HG03108 (cell line): ENCODE results near the gene IQGAP2.
"Not testable (repeated sequence)": the region's sequence is repeated elsewhere in the genome, so short reads cannot be mapped to it uniquely, and the experiment has no call there.

Experiments
- ATAC-seq: cut with Tn5 transposase; IDR thresholded peaks from one replicate; pipeline ENCODE4 v1.9.1; 2021; ENCODE audit warnings: moderate library complexity; ENCODE audit not compliant: unreplicated experiment

The IQGAP2 gene

DNA sequence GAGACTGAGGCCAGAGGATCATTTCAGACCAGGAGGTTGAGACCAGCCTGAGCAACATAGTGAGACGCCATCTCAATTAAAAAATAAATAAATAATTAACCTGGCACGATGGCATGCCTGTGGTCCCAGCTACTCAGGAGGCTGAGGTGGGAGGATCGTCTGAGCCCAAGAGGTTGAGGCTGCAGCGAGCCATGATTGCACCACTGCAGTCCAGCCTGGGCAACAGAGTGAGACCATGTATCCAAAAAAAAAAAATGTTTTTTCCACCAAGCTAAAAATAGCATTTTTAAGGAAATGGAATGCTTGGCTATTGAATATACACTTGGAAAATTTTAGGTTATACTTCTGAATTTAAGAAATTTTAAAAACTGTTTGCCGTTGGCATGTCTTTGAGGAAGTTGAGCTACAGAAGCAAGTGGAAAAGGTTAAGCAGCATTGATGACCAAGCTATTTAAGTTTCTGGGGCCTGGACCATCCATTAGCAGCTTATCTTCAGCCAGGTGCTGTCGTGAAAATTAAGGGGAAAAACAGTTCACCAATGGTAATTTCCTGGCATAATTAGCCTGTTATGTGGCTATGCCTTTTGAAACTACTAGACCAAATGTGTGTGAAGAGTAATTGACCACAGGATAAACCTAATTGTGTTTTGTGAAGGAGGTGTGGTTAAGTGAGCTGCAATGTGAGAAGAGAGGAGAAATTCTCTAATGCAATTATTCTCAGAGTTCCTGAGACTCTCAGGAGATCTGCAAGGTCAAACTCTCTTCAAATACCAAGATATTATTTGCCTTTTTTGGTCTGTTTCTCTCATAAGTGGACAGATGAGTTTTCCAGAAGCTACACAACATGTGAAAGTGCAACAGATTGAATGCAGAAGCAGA lies 333.8 kb downstream of the IQGAP2 start:
- ATAC-seq = no peak

GRCh38 chr5:76737846-76738245 lies 334.8 kb downstream of the IQGAP2 start:
- no peak for ATAC-seq

DNA sequence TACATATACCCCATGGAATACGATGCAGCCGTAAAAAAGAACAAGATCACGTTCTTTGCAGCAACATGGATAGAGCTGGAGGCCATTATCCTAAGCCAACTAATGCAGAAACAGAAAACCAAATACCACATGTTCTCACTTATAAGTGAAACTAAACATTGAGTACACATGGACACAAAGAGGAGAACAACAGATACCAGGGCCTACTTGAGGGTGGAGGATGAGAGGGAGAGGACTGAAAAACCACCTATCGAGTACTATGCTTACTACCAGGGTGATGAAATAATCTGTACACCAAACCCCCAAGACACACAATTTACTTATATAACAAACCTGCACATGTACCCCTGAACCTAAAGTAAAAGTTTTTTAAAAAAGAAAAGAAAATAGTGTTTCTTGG lies 338.4 kb downstream of the IQGAP2 start:
- ATAC-seq = not testable (repeated sequence)

- no peak for ATAC-seq
These were observed 339.5 kb downstream of the IQGAP2 start for GRCh38 chr5:76742583-76742982.

DNA sequence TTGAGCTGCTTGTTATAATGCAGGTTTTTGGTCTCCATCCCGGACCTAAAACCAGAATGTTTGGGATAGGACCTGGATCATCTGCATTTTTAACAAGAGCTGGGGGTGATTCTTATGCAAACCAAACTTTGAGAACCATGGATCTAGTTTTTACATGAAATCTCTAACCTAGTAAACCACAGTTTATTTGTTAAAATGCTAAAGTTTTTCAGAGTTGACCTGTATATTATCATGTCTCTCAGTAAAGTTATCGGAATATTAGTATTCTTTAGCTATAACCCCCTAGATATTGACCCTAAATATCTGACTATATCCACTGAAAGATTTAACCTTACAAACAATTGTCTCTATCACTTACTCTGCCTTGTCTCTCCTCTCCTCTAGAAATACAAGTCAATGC lies 341.5 kb downstream of the IQGAP2 start:
- ATAC-seq = no peak

DNA sequence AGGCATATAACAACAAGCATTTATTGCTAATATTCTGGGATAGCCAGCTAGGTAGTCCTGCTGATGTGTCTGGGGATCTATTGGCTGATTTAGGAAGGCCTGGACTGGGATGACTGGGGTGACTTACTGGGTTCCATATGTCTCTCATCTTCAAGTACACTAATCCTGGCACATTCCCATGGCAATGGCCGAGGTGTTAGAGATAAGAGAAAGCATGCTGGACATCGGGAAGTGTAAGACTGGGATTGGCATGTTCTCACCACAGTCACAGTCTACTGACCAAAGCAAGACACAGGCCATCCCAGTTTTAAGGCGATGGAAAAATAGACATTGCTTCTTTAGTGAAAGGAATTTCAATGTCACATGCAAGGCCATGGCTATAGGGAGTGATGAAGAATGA lies 342.6 kb downstream of the IQGAP2 start:
- no peak for ATAC-seq

- ATAC-seq = no peak
These were observed 343.6 kb downstream of the IQGAP2 start for GRCh38 chr5:76746677-76747076.

DNA sequence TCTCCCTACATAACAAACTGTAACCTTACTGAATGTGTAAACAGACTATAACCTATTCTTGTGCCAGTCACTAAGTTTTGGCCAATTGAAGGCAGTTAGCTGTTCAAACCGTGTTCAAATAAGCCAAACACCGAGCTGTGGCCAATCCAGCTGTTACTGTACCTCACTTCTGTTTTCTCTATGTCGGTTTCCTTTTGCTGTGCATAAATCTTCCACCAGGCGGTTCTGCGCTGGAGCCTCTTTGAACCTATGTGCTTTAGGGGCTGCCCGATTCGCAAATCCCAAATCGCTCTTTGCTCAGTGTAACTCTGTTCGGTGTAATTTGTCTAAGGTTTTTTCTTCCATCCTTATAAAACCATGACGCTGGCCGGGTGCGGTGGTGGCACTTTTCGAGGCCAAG lies 344.6 kb downstream of the IQGAP2 start:
- no peak for ATAC-seq

DNA sequence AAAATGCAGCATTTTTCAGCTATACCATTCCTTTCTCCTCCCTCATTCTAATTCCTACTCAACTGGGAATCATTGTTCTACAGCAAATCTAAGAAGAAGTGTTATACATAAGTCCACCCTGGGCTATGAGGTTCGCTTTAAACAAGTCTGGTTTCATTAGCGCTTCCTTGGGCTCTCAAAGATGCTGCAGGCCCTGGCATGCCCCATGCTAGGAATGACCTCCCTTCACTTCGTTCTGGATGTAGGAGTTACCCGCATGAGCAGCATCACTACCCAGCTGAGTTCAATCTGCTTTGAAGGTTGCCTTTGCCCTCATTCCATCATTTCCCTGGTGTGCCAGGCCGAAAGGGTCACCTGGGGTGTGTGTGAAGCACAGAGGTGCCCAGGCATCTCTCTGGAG lies 348.2 kb downstream of the IQGAP2 start:
- no peak for ATAC-seq

GRCh38 chr5:76754668-76755078 lies 351.6 kb downstream of the IQGAP2 start:
- no peak for ATAC-seq

DNA sequence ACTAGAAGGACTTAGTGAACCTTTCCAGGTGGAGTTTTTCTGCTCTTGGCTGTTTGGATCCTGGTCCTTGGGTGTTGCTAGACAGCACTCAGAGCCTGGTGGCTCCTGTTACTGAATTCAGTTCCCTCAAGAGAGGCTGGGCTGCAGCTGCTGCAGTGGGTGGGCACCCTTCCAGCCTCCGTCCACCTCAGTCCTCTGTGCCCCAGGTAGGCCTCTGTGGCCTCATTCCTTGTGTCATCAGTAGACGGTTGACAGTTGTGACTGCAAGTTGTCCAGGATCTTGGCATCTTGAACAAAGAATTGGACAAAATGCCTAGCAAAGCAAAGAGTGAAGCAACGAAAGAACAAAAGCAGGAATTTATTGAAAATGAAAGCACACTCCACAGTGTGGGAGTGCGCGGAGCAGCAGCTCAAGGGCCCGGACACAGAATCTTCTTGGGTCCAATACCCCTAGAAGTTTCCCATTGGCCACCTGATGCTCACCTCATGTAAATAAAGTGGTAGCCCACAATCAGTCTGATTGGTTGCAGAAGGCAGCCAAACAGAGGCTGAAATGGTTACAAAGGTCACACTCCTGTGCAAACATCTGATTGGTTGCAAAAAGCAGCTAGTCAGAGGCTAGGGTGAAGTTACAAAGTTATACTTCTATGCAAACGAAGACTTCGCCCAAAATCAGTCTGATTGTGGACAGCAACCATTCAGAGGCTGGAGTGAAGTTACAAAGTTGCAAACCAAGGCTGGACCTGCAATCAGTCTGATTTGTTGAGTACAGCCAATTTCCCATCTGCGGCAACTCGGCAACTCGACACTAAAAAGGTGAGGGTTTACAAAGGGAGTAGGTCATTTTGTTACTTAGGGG lies 352.9 kb downstream of the IQGAP2 start:
- ATAC-seq = no peak

DNA sequence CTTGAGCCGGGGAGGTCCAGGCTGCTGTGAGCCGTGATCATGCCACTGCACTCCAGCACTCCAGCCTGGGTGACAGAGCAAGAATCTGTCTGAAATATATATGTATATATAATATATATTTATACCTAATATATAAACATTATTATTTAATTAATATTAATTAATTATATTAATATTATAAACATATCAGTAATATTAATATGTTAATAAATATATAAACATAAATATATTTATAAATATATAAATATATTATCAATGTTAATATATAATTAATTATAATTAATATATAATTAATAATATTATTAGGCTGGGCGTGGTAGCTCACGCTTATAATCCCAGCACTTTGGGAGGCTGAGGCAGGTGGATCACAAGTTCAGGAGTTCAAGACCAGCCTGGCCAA lies 354.0 kb downstream of the IQGAP2 start:
- no peak for ATAC-seq
